Heart right ventricle (tissue), 16 donors: ENCODE results near the gene HBM. TPM values are rescaled to one million over a fixed set of nuclear protein-coding genes. Genes with fewer than 3 reads are reported as not detected.
A peak's percentile ranks its signal among the peaks of the same experiment; 100 is the strongest.
"Not testable (repeated sequence)": the region's sequence is repeated elsewhere in the genome, so short reads cannot be mapped to it uniquely, and the experiment has no call there.

Source experiments
- ATAC-seq, 8 donors: fragments of 200-7000 bp; cut with Tn5 transposase; one replicate each; pipeline ENCODE4 v1.9.1; 2020; ENCODE audit warnings: mild to moderate bottlenecking in 8 of 8, moderate library complexity in 8 of 8, moderate number of reproducible peaks in 1 of 8
- DNase-seq, 2 donors: peaks; one replicate each; pipeline ENCODE4 v3.0.0-alpha.2; 2020
- H3K27ac ChIP-seq, 10 donors: fragments of 200-600 bp; sonication (generic) in 2 of 10; one replicate each; pipeline versions ENCODE4 v1.5.0 to v1.8.0; 2020 to 2022; ENCODE audit warnings: mild to moderate bottlenecking in 3 of 10
- H3K27me3 ChIP-seq, 7 donors: fragments of 200-600 bp; one replicate each; pipeline ENCODE4 v1.8.0; 2021 to 2022; ENCODE audit warnings: mild to moderate bottlenecking in 2 of 7
- H3K36me3 ChIP-seq, 9 donors: fragments of 200-600 bp; sonication (generic) in 1 of 9; one replicate each; pipeline versions ENCODE4 v1.5.0 to v1.8.0; 2020 to 2022; ENCODE audit warnings: mild to moderate bottlenecking in 2 of 9
- H3K4me1 ChIP-seq, 9 donors: fragments of 200-600 bp; sonication (generic) in 1 of 9; one replicate each; pipeline versions ENCODE4 v1.5.0 to v1.8.0; 2020 to 2022; ENCODE audit warnings: mild to moderate bottlenecking in 4 of 9
- H3K4me3 ChIP-seq, 10 donors: fragments of 200-600 bp; sonication (generic) in 2 of 10; one replicate each; pipeline versions ENCODE4 v1.5.0 to v1.8.0; 2020 to 2022; ENCODE audit warnings: mild to moderate bottlenecking in 7 of 10, moderate library complexity in 2 of 10
- H3K9me3 ChIP-seq, 11 donors: fragments of 200-600 bp in 10 of 11; sonication (generic) in 2 of 11; one replicate each; pipeline versions ENCODE4 v1.5.0 to v1.8.0; 2013 to 2022; ENCODE audit warnings: mild to moderate bottlenecking in 2 of 11, control low read depth in 1 of 11, moderate library complexity in 1 of 11
- WGBS, 2 donors: extraction: QIAGEN DNeasy Blood & Tissue Kit; methylation state at CpG; one replicate each; pipeline ENCODE4 v1.1.7; 2013; ENCODE audit warnings: inconsistent platforms in 1 of 2; 5-methylcytosine and 5-hydroxymethylcytosine counted together
- intact Hi-C, 10 donors: fragments of 100-400 bp; cut with DNase I; formaldehyde crosslinking; loops; one replicate each; pipeline versions ENCODE4 v1.11.1 to v1.14.2; 2022
- polyA plus RNA-seq, 2 donors: library from polyadenylated mRNA; stranded (reverse); fragments of 200-250 nt; gene quantifications; one replicate each; pipeline ENCODE4 v1.2.3, GENCODE V29; 2013
- total RNA-seq, 10 donors: library from RNA; stranded (reverse); fragmentation: NEBNext Ultra II Directional in 3 of 10; extraction: Animal tissue kit (Norgen Biotek cat#: 25700) in 3 of 10; gene quantifications; one replicate each; pipeline versions ENCODE4 v1.2.1 to v1.2.4, GENCODE V29; 2021 to 2023
- TF ChIP-seq, protein P1 (sequence below), 9 donors: fragments of 200-600 bp; sonication (generic) in 2 of 9; IDR thresholded peaks; one replicate each; pipeline versions ENCODE4 v1.5.0 to v1.8.0; 2021 to 2022; ENCODE audit warnings: antibody characterized with exemption in 9 of 9, mild to moderate bottlenecking in 5 of 9, moderate library complexity in 1 of 9
- donor health status: Arrhythmogenic right ventricular cardiomyopathy.
- donor health status: ischemic (EF 13 %, LVEDD 7.1; RV severe dilation, severe dysfunction).
- donor health status: healthy with polysubstance abuse.
- donor health status: DM: no; HTN: yes; CAD: no.
- donor health status: DM: no; HTN: no; CAD: no.
- donor health status: ischemic (EF 25% LVEDD 6.9; RV normal size, moderate dysfunction).
- donor health status: ischemic (EF 25% LVEDD 5.7; RV mildly dilated, moderate dysfunction).
- donor health status: healthy.
- donor health status: DM: yes; HTN: yes; CAD: no.
- donor health status: Ischemic cardiomyopathy.
- donor health status: ischemic (EF 35%, LVEDD 5.7; RV mildly dilated, moderate dysfunction).
- donor health status: nonischemic (EF 11% LVEDD 7.7; RV severe dilation, severe dysfunction).
- donor health status: DM: yes; HTN: yes; CAD: no.
- donor health status: PGD.
- donor health status: ischemic (EF 29% LVEDD 5.4; RV normal size, mild dysfunction).
- donor health status: nonischemic (EF 23%, LVEDD 6.1; RV moderate dilation, normal function).

The HBM gene
- total and polyA plus RNA-seq, 12 donors: 0.56 to 0.61 TPM; not detected in 10

GRCh38 chr16:154217-155030 lies 11.4 kb upstream of the HBM start:
- peaks cover 0 to 57% (median 45%) of the 10 kb centered on the region in 7 donors for H3K27me3 ChIP-seq
- no peak for DNase-seq

DNA sequence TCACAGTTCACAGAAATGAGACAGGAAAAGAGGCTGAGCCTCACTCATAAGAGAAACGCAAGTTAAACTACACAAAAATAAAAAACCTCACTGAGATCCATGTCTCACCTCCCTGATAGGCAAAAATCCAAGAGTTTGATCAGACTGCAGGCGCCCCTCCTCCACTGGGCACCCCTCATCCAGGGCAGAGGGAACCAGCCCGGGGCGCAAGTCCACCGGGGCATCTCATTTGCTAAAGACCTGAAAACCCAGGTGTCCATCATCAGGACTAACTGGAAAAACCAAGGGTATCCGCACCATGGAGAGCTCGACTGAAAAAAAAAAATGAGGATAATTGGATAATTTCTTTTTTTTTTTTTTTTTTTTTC lies 10.8 kb upstream of the HBM start:
- no peak for DNase-seq
- Histone ChIP-seq H3K27ac (no peak overlapping the region), H3K4me3 (peak overlapping the region in 5 of 10 donors; percentile 46 to 54 (median 50)), H3K27me3 (peaks cover 0 to 59% (median 47%) of the 10 kb centered on the region in 7 donors), H3K36me3 (no peaks in the 10 kb centered on the region), H3K9me3 (no peaks in the 10 kb centered on the region), H3K4me1 (peaks cover 0 to 11% (median 9%) of the 10 kb centered on the region in 9 donors)
- WGBS, 2 donors: 66% methylated on average over 7 of the region's 7 CpGs
- TF ChIP-seq, protein P1, sequence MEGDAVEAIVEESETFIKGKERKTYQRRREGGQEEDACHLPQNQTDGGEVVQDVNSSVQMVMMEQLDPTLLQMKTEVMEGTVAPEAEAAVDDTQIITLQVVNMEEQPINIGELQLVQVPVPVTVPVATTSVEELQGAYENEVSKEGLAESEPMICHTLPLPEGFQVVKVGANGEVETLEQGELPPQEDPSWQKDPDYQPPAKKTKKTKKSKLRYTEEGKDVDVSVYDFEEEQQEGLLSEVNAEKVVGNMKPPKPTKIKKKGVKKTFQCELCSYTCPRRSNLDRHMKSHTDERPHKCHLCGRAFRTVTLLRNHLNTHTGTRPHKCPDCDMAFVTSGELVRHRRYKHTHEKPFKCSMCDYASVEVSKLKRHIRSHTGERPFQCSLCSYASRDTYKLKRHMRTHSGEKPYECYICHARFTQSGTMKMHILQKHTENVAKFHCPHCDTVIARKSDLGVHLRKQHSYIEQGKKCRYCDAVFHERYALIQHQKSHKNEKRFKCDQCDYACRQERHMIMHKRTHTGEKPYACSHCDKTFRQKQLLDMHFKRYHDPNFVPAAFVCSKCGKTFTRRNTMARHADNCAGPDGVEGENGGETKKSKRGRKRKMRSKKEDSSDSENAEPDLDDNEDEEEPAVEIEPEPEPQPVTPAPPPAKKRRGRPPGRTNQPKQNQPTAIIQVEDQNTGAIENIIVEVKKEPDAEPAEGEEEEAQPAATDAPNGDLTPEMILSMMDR (IDR thresholded peaks at IDR 0.05): no peak
- ATAC-seq: no peak
- intact Hi-C loops: no loop called here

More at GRCh38 chr16:154217-155030, 11.4 kb upstream of the HBM start:
- H3K9me3 ChIP-seq: no peaks in the 10 kb centered on the region
- H3K4me1 ChIP-seq: peaks cover 0 to 11% (median 9%) of the 10 kb centered on the region in 9 donors
- peak in 7 of 8 donors; percentile 46 to 67 (median 55) for ATAC-seq
- TF ChIP-seq, protein P1 (IDR thresholded peaks at IDR 0.05): no peak
- peak overlapping the region; percentile 10 to 54 (median 49) for H3K4me3 ChIP-seq
- H3K27ac ChIP-seq: no peak overlapping the region
- H3K36me3 ChIP-seq: no peaks in the 10 kb centered on the region
- intact Hi-C loops: no loop called here
- 2% methylated on average over 44 to 53 of the region's 59 CpGs for WGBS, 2 donors

DNA sequence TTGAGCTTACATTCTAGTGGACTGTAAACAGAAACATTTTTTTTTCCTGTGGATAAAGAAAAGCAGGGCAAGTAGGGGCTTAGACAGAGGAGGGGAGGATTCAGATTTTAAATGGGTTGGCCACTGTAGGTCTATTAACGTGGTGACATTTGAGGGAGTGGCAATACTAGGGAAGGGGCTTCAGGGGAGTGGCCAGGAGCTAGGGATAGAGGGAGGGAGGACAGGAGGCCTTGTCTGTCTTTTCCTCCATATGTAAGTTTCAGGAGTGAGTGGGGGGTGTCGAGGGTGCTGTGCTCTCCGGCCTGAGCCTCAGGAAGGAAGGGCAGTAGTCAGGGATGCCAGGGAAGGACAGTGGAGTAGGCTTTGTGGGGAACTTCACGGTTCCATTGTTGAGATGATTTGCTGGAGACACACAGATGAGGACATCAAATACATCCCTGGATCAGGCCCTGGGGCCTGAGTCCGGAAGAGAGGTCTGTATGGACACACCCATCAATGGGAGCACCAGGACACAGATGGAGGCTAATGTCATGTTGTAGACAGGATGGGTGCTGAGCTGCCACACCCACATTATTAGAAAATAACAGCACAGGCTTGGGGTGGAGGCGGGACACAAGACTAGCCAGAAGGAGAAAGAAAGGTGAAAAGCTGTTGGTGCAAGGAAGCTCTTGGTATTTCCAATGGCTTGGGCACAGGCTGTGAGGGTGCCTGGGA lies 6.5 kb upstream of the HBM start:
- Histone ChIP-seq H3K4me1 (peaks cover 0 to 9% (median 8%) of the 10 kb centered on the region in 9 donors), H3K36me3 (no peaks in the 10 kb centered on the region), H3K9me3 (no peaks in the 10 kb centered on the region), H3K27me3 (peaks cover 0 to 66% (median 53%) of the 10 kb centered on the region in 7 donors), H3K4me3 (no peak overlapping the region), H3K27ac (no peak overlapping the region)
- 44 to 45% methylated on average over 6 of the region's 6 CpGs for WGBS, 2 donors
- ATAC-seq (no peak), DNase-seq (no peak)
- intact Hi-C loops: no loop called here
- TF ChIP-seq, protein P1 (IDR thresholded peaks at IDR 0.05): no peak

- intact Hi-C loops, H3K4me3 ChIP-seq, ATAC-seq, H3K4me1 ChIP-seq, H3K36me3 ChIP-seq, DNase-seq, H3K9me3 ChIP-seq, H3K27ac ChIP-seq: not testable (repeated sequence)
- H3K27me3 ChIP-seq: peaks cover 0 to 60% (median 47%) of the 10 kb centered on the region in 7 donors
- WGBS, 2 donors: 66 to 75% methylated on average over 8 to 20 of the region's 20 CpGs
These were observed 5.5 kb upstream of the HBM start for GRCh38 chr16:160242-160641.
